IMR-90 (cell line): ENCODE results near the gene SEL1L. TPM values are rescaled to one million over a fixed set of nuclear protein-coding genes. Genes with fewer than 3 reads are reported as not detected.
"Not testable (repeated sequence)": the region's sequence is repeated elsewhere in the genome, so short reads cannot be mapped to it uniquely, and the experiment has no call there.

ENCODE experiments used
- ATAC-seq: fragments of 200-7000 bp; cut with Tn5 transposase; 2 replicates; pipeline ENCODE4 v1.9.1; 2020; ENCODE audit warnings: low read depth, mild to moderate bottlenecking, moderate library complexity
- BruUV-seq: library from RNA; stranded (reverse); fragments of 400-500 nt; replicated peaks from 2 replicates; lab custom pipeline; 2021; lab: Mats Ljungman, UMichigan
- CTCF ChIA-PET: fragments of 300-600 bp; formaldehyde crosslinking; extraction: SDS; loops from one replicate; lab custom pipeline; 2021; ENCODE audit warnings: antibody characterized with exemption; lab: Yijun Ruan, JAX
- POLR2A ChIA-PET: fragments of 300-600 bp; sonication (Branson Sonifier 250); formaldehyde crosslinking; loops from one replicate; lab custom pipeline; 2022; ENCODE audit warnings: antibody characterized with exemption; ENCODE audit not compliant: unreplicated experiment; lab: Charles Lee
- DNase-seq: peaks from one replicate; pipeline ENCODE4 v3.0.0; 2013
- H2AFZ ChIP-seq: replicated peaks from 2 replicates; pipeline ENCODE3; 2013; ENCODE audit warnings: low read length, mild to moderate bottlenecking; ENCODE audit not compliant: poor library complexity
- H2AK5ac ChIP-seq: 2 replicates; pipeline ENCODE4 v1.6.1; 2013; ENCODE audit warnings: low read depth, low read length, inconsistent platforms
- H2AK9ac ChIP-seq: replicated peaks from 2 replicates; pipeline ENCODE3; 2013; ENCODE audit warnings: mild to moderate bottlenecking, low read depth, low read length, moderate library complexity; ENCODE audit not compliant: poor library complexity
- H2BK120ac ChIP-seq: 2 replicates; pipeline ENCODE4 v1.6.1; 2013; ENCODE audit warnings: low read depth, low read length, inconsistent platforms
- H2BK15ac ChIP-seq: 3 replicates; pipeline ENCODE4 v1.6.1; 2013; ENCODE audit warnings: low read depth, low read length, inconsistent platforms
- H2BK20ac ChIP-seq: 2 replicates; pipeline ENCODE4 v1.6.1; 2013; ENCODE audit warnings: low read depth, mild to moderate bottlenecking, inconsistent platforms, low read length, moderate library complexity
- H2BK5ac ChIP-seq: 2 replicates; pipeline ENCODE4 v1.6.1; 2013; ENCODE audit warnings: mild to moderate bottlenecking, low read depth, low read length, inconsistent platforms; ENCODE audit not compliant: poor library complexity, severe bottlenecking
- H3K14ac ChIP-seq: replicated peaks from 2 replicates; pipeline ENCODE4 v1.6.1; 2013; ENCODE audit warnings: low read depth, low read length, inconsistent platforms
- H3K18ac ChIP-seq: 2 replicates; pipeline ENCODE4 v1.6.1; 2013; ENCODE audit warnings: low read depth, low read length, control low read depth
- H3K23ac ChIP-seq: 2 replicates; pipeline ENCODE4 v1.6.1; 2013; ENCODE audit warnings: low read depth, low read length, inconsistent platforms
- H3K27ac ChIP-seq: 2 replicates; pipeline ENCODE4 v1.5.1; 2013; ENCODE audit warnings: mild to moderate bottlenecking, control low read depth, low read length; ENCODE audit not compliant: insufficient read depth
- H3K27me3 ChIP-seq: 2 replicates; pipeline ENCODE4 v1.6.1; 2013; ENCODE audit warnings: low read length; ENCODE audit not compliant: control insufficient read depth, insufficient read depth
- H3K36me3 ChIP-seq: 2 replicates; pipeline ENCODE4 v1.6.1; 2013; ENCODE audit warnings: low read length, mixed read lengths; ENCODE audit not compliant: control insufficient read depth, insufficient read depth
- H3K4ac ChIP-seq: 2 replicates; pipeline ENCODE4 v1.6.1; 2013; ENCODE audit warnings: low read depth, low read length, inconsistent platforms
- H3K4me1 ChIP-seq: 2 replicates; pipeline ENCODE4 v1.6.1; 2013; ENCODE audit warnings: low read length, mixed read lengths; ENCODE audit not compliant: control insufficient read depth, insufficient read depth
- H3K4me2 ChIP-seq: 2 replicates; pipeline ENCODE4 v1.6.1; 2013; ENCODE audit warnings: low read depth, mild to moderate bottlenecking, control low read depth, low read length, moderate library complexity
- H3K4me3 ChIP-seq: 2 replicates; pipeline ENCODE4 v1.5.1; 2013; ENCODE audit warnings: low read depth, mild to moderate bottlenecking, control low read depth, low read length, moderate library complexity; ENCODE audit not compliant: insufficient read depth
- H3K56ac ChIP-seq: 2 replicates; pipeline ENCODE4 v1.6.1; 2013; ENCODE audit warnings: low read length, inconsistent platforms; ENCODE audit not compliant: insufficient read depth; ENCODE audit errors: extremely low read depth
- H3K79me1 ChIP-seq, 2 experiments: 2 replicates each; pipeline ENCODE4 v1.6.1; 2013; ENCODE audit warnings: low read length in 2 of 2, inconsistent platforms in 1 of 2, low read depth in 1 of 2
- H3K9ac ChIP-seq: 2 replicates; pipeline ENCODE4 v1.6.1; 2013; ENCODE audit warnings: low read depth, low read length, control low read depth
- H3K9me1 ChIP-seq: 2 replicates; pipeline ENCODE4 v1.6.1; 2013; ENCODE audit warnings: low read length, inconsistent platforms; ENCODE audit not compliant: insufficient read depth
- H3K9me3 ChIP-seq: 2 replicates; pipeline ENCODE4 v1.6.1; 2013; ENCODE audit warnings: low read length; ENCODE audit not compliant: control insufficient read depth, insufficient read depth
- H4K20me1 ChIP-seq: 2 replicates; pipeline ENCODE4 v1.6.1; 2013; ENCODE audit warnings: low read length, inconsistent platforms; ENCODE audit not compliant: insufficient read depth
- H4K5ac ChIP-seq: 2 replicates; pipeline ENCODE4 v1.6.1; 2013; ENCODE audit warnings: mild to moderate bottlenecking, low read depth, low read length, control low read depth
- H4K8ac ChIP-seq, 2 experiments: 2 replicates each; pipeline ENCODE4 v1.6.1; 2013; ENCODE audit warnings: low read depth in 2 of 2, low read length in 2 of 2, control low read depth in 1 of 2, inconsistent platforms in 1 of 2
- H4K91ac ChIP-seq: 2 replicates; pipeline ENCODE4 v1.6.1; 2013; ENCODE audit warnings: low read depth, low read length, inconsistent platforms; ENCODE audit not compliant: insufficient read depth
- MAZ ChIP-seq: IDR thresholded peaks from 2 replicates; pipeline ENCODE4 v1.6.1; 2012; ENCODE audit warnings: low read depth, mild to moderate bottlenecking, low read length, improper control_type of control experiment, moderate library complexity, borderline replicate concordance
- MXI1 ChIP-seq: IDR thresholded peaks from 2 replicates; pipeline ENCODE4 v1.6.1; 2012; ENCODE audit warnings: low read depth, mild to moderate bottlenecking, low read length, moderate library complexity, borderline replicate concordance
- WGBS, 2 experiments: methylation state at CpG; one replicate each; pipeline versions ENCODE4 v1.1.5 to v1.1.7; 2013; ENCODE audit warnings: missing lambda C conversion rate in 2 of 2; ENCODE audit not compliant: insufficient read length in 1 of 2; ENCODE audit errors: extremely low coverage in 2 of 2; 5-methylcytosine and 5-hydroxymethylcytosine counted together
- dilution Hi-C: fragments of 300-500 bp; cut with HindIII; formaldehyde crosslinking; loops from one replicate; pipeline ENCODE4 v1.14.3; 2018; ENCODE audit warnings: low sequenced_read_pairs; ENCODE audit not compliant: unreplicated experiment
- in situ Hi-C: fragments of 300-500 bp; cut with MboI; formaldehyde crosslinking; loops from 3 replicates; pipeline ENCODE4 v1.14.3; 2019; ENCODE audit warnings: low sequenced_read_pairs, inconsistent platforms, mixed read lengths
- intact Hi-C: fragments of 100-400 bp; cut with micrococcal nuclease; formaldehyde crosslinking; loops from 2 replicates; pipeline ENCODE4 v1.10.0; 2022
- polyA plus RNA-seq, 3 experiments: library from polyadenylated mRNA; depleted of rRNA; stranded (reverse); fragments of >200 nt; gene quantifications; 2 replicates each; pipeline ENCODE4 v1.2.3, GENCODE V29; 2012; ENCODE audit warnings: low replicate concordance in 1 of 3
- total RNA-seq: library from RNA; depleted of rRNA; stranded (reverse); fragments of >200 nt; gene quantifications from 2 replicates; pipeline ENCODE4 v1.2.3, GENCODE V29; 2012

The SEL1L gene
- total and polyA plus RNA-seq, 2 of the 4 experiments (the other 2 are of a cell fraction), result 21.0 to 62.4 TPM

DNA sequence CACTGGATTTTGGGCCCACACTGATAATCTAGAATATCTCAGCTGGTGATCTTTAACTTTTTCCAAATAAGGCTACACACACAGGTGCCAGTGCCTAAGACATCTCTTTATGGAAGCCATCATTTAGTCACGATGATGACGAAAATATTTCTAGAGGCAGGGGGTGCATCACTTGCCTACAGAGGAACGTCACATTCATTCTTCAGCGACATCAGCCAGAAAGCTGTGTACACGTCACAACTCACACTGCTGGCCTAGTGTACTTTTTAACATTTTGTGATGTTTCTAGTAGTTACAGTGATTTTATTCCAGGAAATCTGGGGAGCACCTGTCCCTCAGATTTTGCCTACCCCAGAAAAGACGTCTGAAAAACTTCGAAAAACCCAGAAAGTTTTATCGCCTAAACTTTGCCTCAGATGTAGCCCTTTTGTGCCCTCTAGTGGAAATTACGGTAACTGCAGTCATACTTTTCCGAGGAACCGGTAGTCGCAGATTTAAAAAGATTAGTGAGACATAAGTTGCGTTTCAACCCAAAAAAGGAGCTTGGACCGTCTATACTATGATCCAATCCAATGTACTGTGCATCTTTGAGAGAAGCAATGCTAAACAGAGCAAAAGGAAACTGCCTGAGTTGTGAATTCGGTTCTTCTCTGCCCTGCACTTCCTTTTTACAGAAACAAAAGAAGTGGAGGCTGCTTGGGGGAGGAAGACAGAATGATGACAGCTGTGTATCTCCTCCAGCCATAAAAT is 69.2 kb downstream of the SEL1L start (continued):
- TF ChIP-seq MAZ, result no peak
- TF ChIP-seq MXI1, result no peak

DNA sequence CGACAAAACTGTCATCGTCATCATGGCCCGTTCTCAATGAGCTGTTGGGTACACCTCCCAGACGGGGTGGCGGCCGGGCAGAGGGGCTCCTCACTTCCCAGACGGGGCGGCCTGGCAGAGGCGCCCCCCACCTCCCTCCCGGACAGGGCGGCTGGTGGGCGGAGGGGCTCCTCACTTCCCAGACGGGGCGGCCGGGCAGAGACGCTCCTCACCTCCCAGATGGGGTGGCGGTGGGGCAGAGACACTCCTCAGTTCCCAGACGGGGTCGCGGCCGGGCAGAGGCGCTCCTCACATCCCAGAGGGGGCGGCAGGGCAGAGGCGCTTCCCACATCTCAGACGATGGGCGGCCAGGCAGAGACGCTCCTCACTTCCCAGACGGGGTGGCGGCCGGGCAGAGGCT is 71.3 kb downstream of the SEL1L start:
- H2AK5ac ChIP-seq, H3K4me3 ChIP-seq, H3K9ac ChIP-seq, H2BK15ac ChIP-seq, H3K9me1 ChIP-seq, H3K4ac ChIP-seq, H3K4me1 ChIP-seq, H3K79me1 ChIP-seq, H2BK5ac ChIP-seq, H2BK120ac ChIP-seq, BruUV-seq, H2AK9ac ChIP-seq, H2BK20ac ChIP-seq, H4K8ac ChIP-seq, H3K56ac ChIP-seq, DNase-seq, in situ Hi-C loops, H3K9me3 ChIP-seq, H3K27ac ChIP-seq, H3K36me3 ChIP-seq, H4K5ac ChIP-seq, H2AFZ ChIP-seq, H4K20me1 ChIP-seq, CTCF ChIA-PET, intact Hi-C loops, H3K27me3 ChIP-seq, H3K4me2 ChIP-seq, H3K18ac ChIP-seq, dilution Hi-C loops, H4K91ac ChIP-seq, POLR2A ChIA-PET, H3K14ac ChIP-seq, H3K23ac ChIP-seq, ATAC-seq: not testable (repeated sequence)
- WGBS, 2 experiments, result 95% methylated on average over 7 of the region's 30 CpGs; no CpG with 5 or more reads in 1 of the 2 experiments
